Body of pancreas (tissue), 4 donors: ENCODE data around the gene TTC33.

ENCODE experiments used
- POLR2A ChIP-seq, 3 donors: fragments of 450-650 bp; IDR thresholded peaks; one replicate each; pipeline ENCODE4 v1.6.1; 2016; ENCODE audit warnings: antibody characterized with exemption in 3 of 3, mild to moderate bottlenecking in 2 of 3
- TF ChIP-seq, protein P1 (sequence below), 7 experiments: fragments of 450-650 bp in 4 of 7; fragments of 200-600 bp in 3 of 7; sonication (generic) in 3 of 7; IDR thresholded peaks; one replicate each; pipeline ENCODE4 v1.5.1; 2016 to 2019; ENCODE audit warnings: antibody characterized with exemption in 7 of 7

DNA sequence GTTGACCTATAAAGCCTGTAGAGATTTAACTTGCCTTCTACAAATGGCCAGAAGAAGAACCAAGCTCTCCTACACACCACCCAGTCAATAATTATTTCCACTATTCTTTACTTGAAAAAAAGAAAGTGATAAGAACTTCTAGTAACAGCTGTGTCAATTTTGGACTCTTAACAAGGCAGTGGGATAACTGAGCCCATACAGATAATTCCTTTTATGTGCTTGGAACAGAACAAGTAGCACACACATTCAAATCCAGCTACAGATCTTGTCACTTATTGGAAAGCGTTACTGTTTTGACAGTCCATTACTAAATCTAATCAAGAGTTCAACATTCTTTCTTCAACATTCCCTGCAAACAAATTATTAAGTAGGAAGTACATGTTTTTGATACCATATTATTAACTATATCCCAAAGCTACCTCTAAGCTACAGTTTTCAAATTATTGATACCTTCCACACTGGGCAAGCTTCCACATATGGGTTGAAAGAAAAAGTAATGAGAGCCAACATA is 69.7 kb downstream of the TTC33 start:
- TF ChIP-seq, protein P1, sequence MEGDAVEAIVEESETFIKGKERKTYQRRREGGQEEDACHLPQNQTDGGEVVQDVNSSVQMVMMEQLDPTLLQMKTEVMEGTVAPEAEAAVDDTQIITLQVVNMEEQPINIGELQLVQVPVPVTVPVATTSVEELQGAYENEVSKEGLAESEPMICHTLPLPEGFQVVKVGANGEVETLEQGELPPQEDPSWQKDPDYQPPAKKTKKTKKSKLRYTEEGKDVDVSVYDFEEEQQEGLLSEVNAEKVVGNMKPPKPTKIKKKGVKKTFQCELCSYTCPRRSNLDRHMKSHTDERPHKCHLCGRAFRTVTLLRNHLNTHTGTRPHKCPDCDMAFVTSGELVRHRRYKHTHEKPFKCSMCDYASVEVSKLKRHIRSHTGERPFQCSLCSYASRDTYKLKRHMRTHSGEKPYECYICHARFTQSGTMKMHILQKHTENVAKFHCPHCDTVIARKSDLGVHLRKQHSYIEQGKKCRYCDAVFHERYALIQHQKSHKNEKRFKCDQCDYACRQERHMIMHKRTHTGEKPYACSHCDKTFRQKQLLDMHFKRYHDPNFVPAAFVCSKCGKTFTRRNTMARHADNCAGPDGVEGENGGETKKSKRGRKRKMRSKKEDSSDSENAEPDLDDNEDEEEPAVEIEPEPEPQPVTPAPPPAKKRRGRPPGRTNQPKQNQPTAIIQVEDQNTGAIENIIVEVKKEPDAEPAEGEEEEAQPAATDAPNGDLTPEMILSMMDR (IDR thresholded peaks at IDR 0.05), result no peak
- TF ChIP-seq POLR2A (IDR thresholded peaks at IDR 0.05), result peak in 1 of 3 donors; percentile 45
